BE2C (cell line): ENCODE measurements around the gene BBLN.

Experiments used
- DNase-seq: peaks from one replicate; pipeline ENCODE4 v3.0.0-alpha.2; 2020
- H3K27me3 ChIP-seq: fragments of 250-450 bp; sonication (Bioruptor Pico); 2 replicates; pipeline ENCODE4 v1.5.1; 2020; ENCODE audit warnings: mild to moderate bottlenecking
- H3K36me3 ChIP-seq: fragments of 250-450 bp; sonication (Bioruptor Pico); 2 replicates; pipeline ENCODE4 v1.5.1; 2020; ENCODE audit warnings: mild to moderate bottlenecking
- H3K4me1 ChIP-seq: fragments of 250-450 bp; sonication (Bioruptor Pico); 2 replicates; pipeline ENCODE4 v1.5.1; 2020
- H3K4me3 ChIP-seq: 2 replicates; pipeline ENCODE4 v1.5.1; 2011; ENCODE audit warnings: low read depth, low read length
- H3K9me3 ChIP-seq: fragments of 250-450 bp; sonication (Bioruptor Pico); 2 replicates; pipeline ENCODE4 v1.5.1; 2020
- CTCF ChIP-seq: IDR thresholded peaks from 2 replicates; pipeline ENCODE4 v1.5.1; 2012; ENCODE audit warnings: mild to moderate bottlenecking, low read depth, low read length

BBLN gene

DNA sequence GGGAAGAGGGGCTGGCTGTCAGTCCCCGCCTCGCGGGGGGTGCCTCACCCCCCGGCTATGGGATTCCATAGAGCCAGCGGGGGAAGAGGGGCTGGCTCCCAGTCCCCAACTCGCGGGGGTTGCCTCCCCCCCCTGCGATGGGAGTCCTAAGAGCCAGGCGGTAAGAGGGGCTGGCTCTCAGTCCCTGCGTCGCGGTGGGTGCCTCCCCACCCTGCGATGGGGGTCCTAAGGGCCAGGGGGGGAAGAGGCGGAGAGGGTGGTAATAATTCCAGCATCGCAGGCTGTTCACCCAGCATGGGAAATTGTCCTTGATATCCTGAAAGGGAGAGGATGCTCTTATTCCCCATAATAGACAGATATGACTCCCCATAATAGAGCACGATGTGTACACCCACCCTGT is 20.4 kb upstream of the BBLN start:
- DNase-seq, result no peak

DNA sequence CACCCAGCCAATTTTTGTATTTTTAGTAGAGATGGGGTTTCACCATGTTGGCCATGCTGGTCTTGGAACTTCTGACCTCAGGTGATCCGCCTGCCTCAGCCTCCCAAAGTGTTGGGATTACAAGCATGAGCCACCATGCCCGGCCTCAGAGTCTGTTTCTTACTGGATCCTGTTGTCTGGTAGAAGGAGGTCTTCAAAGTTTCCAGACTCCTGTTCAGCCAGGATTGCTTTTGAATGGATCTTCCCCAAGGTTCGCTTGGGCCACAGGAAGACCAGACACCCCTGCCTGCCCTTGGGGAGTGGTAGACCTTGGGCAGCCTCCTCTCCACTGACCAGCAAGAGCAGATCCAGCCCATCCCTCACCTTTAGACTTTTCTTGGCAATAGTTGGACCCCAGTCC is 18.5 kb upstream of the BBLN start:
- Histone ChIP-seq H3K4me3 (no peak overlapping the region), H3K27me3 (no peaks in the 10 kb centered on the region), H3K4me1 (no peaks in the 10 kb centered on the region), H3K9me3 (no peaks in the 10 kb centered on the region), H3K36me3 (no peaks in the 10 kb centered on the region)
- DNase-seq, result no peak
- no peak for TF ChIP-seq CTCF

More for the DNA sequence above, 20.4 kb upstream of the BBLN start:
- no peaks in the 10 kb centered on the region for H3K9me3 ChIP-seq
- no peak overlapping the region for H3K4me3 ChIP-seq
- H3K27me3 ChIP-seq, result no peaks in the 10 kb centered on the region
- H3K4me1 ChIP-seq, result no peaks in the 10 kb centered on the region
- TF ChIP-seq CTCF, result no peak
- H3K36me3 ChIP-seq, result no peaks in the 10 kb centered on the region

- TF ChIP-seq CTCF, result no peak
- Histone ChIP-seq H3K27me3 (no peaks in the 10 kb centered on the region), H3K9me3 (no peaks in the 10 kb centered on the region), H3K4me3 (no peak overlapping the region), H3K36me3 (no peaks in the 10 kb centered on the region), H3K4me1 (no peaks in the 10 kb centered on the region)
- DNase-seq, result no peak
Measured at GRCh38 chr9:128142061-128142460, 18.0 kb upstream of the BBLN start.

- Histone ChIP-seq H3K36me3 (no peaks in the 10 kb centered on the region), H3K27me3 (no peaks in the 10 kb centered on the region), H3K4me1 (no peaks in the 10 kb centered on the region), H3K4me3 (no peak overlapping the region), H3K9me3 (no peaks in the 10 kb centered on the region)
- TF ChIP-seq CTCF, result no peak
- no peak for DNase-seq
Measured at GRCh38 chr9:128142596-128142995, 17.5 kb upstream of the BBLN start.

- no peak for TF ChIP-seq CTCF
- H3K27me3 ChIP-seq, result no peaks in the 10 kb centered on the region
- H3K36me3 ChIP-seq, result no peaks in the 10 kb centered on the region
- no peak overlapping the region for H3K4me3 ChIP-seq
- no peak for DNase-seq
- H3K4me1 ChIP-seq, result no peaks in the 10 kb centered on the region
- no peaks in the 10 kb centered on the region for H3K9me3 ChIP-seq
Measured at GRCh38 chr9:128143525-128144238, 16.4 kb upstream of the BBLN start.

DNA sequence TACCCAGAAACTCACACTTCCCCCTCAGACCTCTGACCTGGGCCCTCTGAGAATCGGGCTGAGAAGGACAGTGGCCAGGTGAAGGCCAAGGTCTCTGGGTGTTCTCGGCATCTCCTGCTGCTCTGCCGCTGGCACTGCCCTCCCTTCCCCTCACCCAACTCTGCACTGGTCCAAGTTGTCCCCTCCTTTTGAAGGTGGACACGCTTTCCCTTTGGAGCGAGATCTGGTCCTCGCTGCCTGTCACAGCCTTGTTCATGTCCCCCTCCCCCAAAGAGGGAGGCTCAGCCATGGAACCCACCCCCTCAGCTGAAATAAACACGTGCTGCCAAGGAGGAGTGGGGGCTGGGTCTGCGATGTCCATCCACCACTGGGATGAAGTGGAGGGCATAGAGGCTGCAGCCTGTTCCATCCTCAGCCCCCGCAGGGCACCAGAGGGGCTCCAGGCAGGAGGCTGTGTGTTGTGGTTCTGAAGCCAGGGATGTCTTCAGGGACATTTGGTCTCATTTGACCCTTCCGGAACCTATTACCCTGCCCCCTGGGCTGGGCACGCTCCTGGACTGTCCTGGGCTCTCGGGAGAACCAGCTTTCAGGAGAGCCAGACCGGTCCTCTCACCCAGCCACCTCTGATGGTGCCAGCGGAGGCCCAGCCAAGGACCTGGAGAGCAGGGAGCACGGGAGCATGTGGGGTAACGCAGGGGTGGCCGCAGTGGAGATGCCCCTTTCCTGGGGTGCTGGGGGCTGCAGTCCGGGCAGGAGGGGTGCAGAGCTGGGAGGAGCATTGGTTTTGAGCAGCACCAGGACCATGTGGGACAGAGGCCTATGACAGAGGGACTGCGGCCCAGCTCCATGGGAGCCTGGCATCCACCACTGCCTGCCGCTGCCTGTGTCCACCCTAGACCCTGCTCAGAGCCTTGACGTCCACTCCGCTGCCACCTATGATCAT is 15.6 kb upstream of the BBLN start:
- no peaks in the 10 kb centered on the region for H3K9me3 ChIP-seq
- no peak for DNase-seq
- H3K27me3 ChIP-seq, result no peaks in the 10 kb centered on the region
- no peak for TF ChIP-seq CTCF
- H3K36me3 ChIP-seq, result no peaks in the 10 kb centered on the region
- H3K4me1 ChIP-seq, result no peaks in the 10 kb centered on the region
- H3K4me3 ChIP-seq, result no peak overlapping the region
